HG03432 (cell line): Measurements from ENCODE around the gene SLC8A1.
A peak's percentile ranks its signal among the peaks of the same experiment; 100 is the strongest.

Experiments
- ATAC-seq: cut with Tn5 transposase; IDR thresholded peaks from one replicate; pipeline ENCODE4 v1.9.1; 2021; ENCODE audit warnings: mild to moderate bottlenecking, moderate library complexity; ENCODE audit not compliant: unreplicated experiment

SLC8A1 gene

GRCh38 chr2:40395169-40396073 is 56.5 kb downstream of the SLC8A1 start:
- ATAC-seq = no peak

GRCh38 chr2:40394597-40394996 is 57.3 kb downstream of the SLC8A1 start:
- no peak for ATAC-seq

- no peak for ATAC-seq
Measured at GRCh38 chr2:40394031-40394430, 57.9 kb downstream of the SLC8A1 start.

GRCh38 chr2:40388161-40388560 is 63.7 kb downstream of the SLC8A1 start:
- ATAC-seq = no peak

- ATAC-seq = no peak
Measured at GRCh38 chr2:40386177-40386576, 65.7 kb downstream of the SLC8A1 start.

- ATAC-seq = no peak
Measured at GRCh38 chr2:40384714-40385113, 67.2 kb downstream of the SLC8A1 start.

- ATAC-seq = no peak
Measured at GRCh38 chr2:40384233-40384632, 67.7 kb downstream of the SLC8A1 start.

- no peak for ATAC-seq
Measured at GRCh38 chr2:40380721-40381120, 71.2 kb downstream of the SLC8A1 start.

- ATAC-seq = no peak
Measured at GRCh38 chr2:40380041-40380440, 71.8 kb downstream of the SLC8A1 start.

- ATAC-seq = no peak
Measured at GRCh38 chr2:40374543-40375240, 77.2 kb downstream of the SLC8A1 start.

GRCh38 chr2:40373111-40373510 is 78.8 kb downstream of the SLC8A1 start:
- no peak for ATAC-seq

- ATAC-seq = no peak
Measured at GRCh38 chr2:40372283-40372985, 79.5 kb downstream of the SLC8A1 start.

GRCh38 chr2:40371525-40372282 is 80.2 kb downstream of the SLC8A1 start:
- ATAC-seq = no peak

- no peak for ATAC-seq
Measured at GRCh38 chr2:40370007-40370395, 81.9 kb downstream of the SLC8A1 start.

- ATAC-seq = no peak
Measured at GRCh38 chr2:40369267-40370006, 82.5 kb downstream of the SLC8A1 start.

GRCh38 chr2:40367652-40368051 is 84.2 kb downstream of the SLC8A1 start:
- no peak for ATAC-seq

- ATAC-seq = no peak
Measured at GRCh38 chr2:40367032-40367431, 84.9 kb downstream of the SLC8A1 start.

GRCh38 chr2:40364151-40364874 is 87.6 kb downstream of the SLC8A1 start:
- no peak for ATAC-seq

- peak; percentile 56 for ATAC-seq
Measured at GRCh38 chr2:40363631-40364030, 88.3 kb downstream of the SLC8A1 start.
